HepG2 (cell line): ENCODE results near the gene MVP. TPM values are rescaled to one million over a fixed set of nuclear protein-coding genes. Genes with fewer than 3 reads are reported as not detected.

Experiments
- BCL6 ChIP-seq: IDR thresholded peaks from 2 replicates; pipeline ENCODE4 v1.6.1; 2016; ENCODE audit warnings: missing genetic modification reagents, missing compliant biosample characterization
- CC2D1A ChIP-seq: sonication (generic); formaldehyde crosslinking; IDR thresholded peaks from 2 replicates; pipeline ENCODE4 v1.8.1; 2023; ENCODE audit warnings: mild to moderate bottlenecking, missing genetic modification reagents
- FOXC1 ChIP-seq: sonication (generic); formaldehyde crosslinking; IDR thresholded peaks from 2 replicates; pipeline ENCODE4 v1.8.0; 2022; ENCODE audit warnings: mild to moderate bottlenecking, missing genetic modification reagents, borderline replicate concordance
- HOXA3 ChIP-seq: sonication (generic); formaldehyde crosslinking; IDR thresholded peaks from 2 replicates; pipeline ENCODE4 v1.5.0; 2020; ENCODE audit warnings: missing genetic modification reagents
- KAT2B ChIP-seq: fragments of 150-350 bp; IDR thresholded peaks from 2 replicates; pipeline ENCODE4 v1.6.1; 2014; ENCODE audit warnings: low read depth, low read length, borderline replicate concordance
- NCOA1 ChIP-seq: sonication (generic); formaldehyde crosslinking; IDR thresholded peaks from 2 replicates; pipeline ENCODE4 v1.9.0; 2021; ENCODE audit warnings: missing genetic modification reagents
- NCOR1 ChIP-seq: fragments of 200-600 bp; sonication (generic); IDR thresholded peaks from 2 replicates; pipeline ENCODE4 v1.7.0; 2017; ENCODE audit warnings: antibody characterized with exemption, low read length, borderline replicate concordance
- NR2F2 ChIP-seq: IDR thresholded peaks from 2 replicates; pipeline ENCODE4 v1.6.1; 2012; ENCODE audit warnings: low read depth, inconsistent platforms, borderline replicate concordance
- PAX8 ChIP-seq: sonication (generic); formaldehyde crosslinking; IDR thresholded peaks from 2 replicates; pipeline ENCODE4 v1.8.0; 2022; ENCODE audit warnings: mild to moderate bottlenecking, missing genetic modification reagents, borderline replicate concordance
- PHF5A ChIP-seq: IDR thresholded peaks from one replicate; pipeline ENCODE4 v1.6.1; 2018; ENCODE audit warnings: low read depth, missing genetic modification reagents; ENCODE audit not compliant: unreplicated experiment
- SAP130 ChIP-seq: IDR thresholded peaks from 2 replicates; pipeline ENCODE4 v1.6.1; 2016; ENCODE audit warnings: low read depth
- ZBTB7B ChIP-seq: sonication (generic); formaldehyde crosslinking; IDR thresholded peaks from 2 replicates; pipeline ENCODE4 v1.4.0; 2020; ENCODE audit warnings: missing genetic modification reagents
- ZC3H4 ChIP-seq: sonication (generic); formaldehyde crosslinking; IDR thresholded peaks from 2 replicates; pipeline ENCODE4 v1.4.0; 2020; ENCODE audit warnings: missing genetic modification reagents, borderline replicate concordance
- ZNF12 ChIP-seq: sonication (generic); formaldehyde crosslinking; IDR thresholded peaks from 2 replicates; pipeline ENCODE4 v1.5.0; 2020; ENCODE audit warnings: missing genetic modification reagents
- ZNF337 ChIP-seq: sonication (generic); formaldehyde crosslinking; IDR thresholded peaks from 2 replicates; pipeline ENCODE4 v1.5.1; 2020; ENCODE audit warnings: missing genetic modification reagents, low read depth, mild to moderate bottlenecking, borderline replicate concordance
- ZNF615 ChIP-seq: sonication (generic); formaldehyde crosslinking; IDR thresholded peaks from 2 replicates; pipeline ENCODE4 v1.5.0; 2020; ENCODE audit warnings: mild to moderate bottlenecking, missing genetic modification reagents, borderline replicate concordance
- ZNF644 ChIP-seq: IDR thresholded peaks from 2 replicates; pipeline ENCODE4 v1.6.1; 2016; ENCODE audit warnings: low read depth
- polyA plus RNA-seq, 8 experiments: library from polyadenylated mRNA; depleted of rRNA in 3 of 8; stranded (reverse) in 7 of 8; unstranded in 1 of 8; fragments of >200 nt; fragmentation: Illumina TruSeq in 4 of 8; extraction: Trizol in 4 of 8; gene quantifications; 2 replicates each; pipeline versions ENCODE4 v1.2.1 to v1.2.3, GENCODE V29; 2011 to 2016; ENCODE audit warnings: low read depth in 4 of 8, missing spikeins in 1 of 8, mixed read lengths in 1 of 8; ENCODE audit not compliant: insufficient read depth in 1 of 8
- total RNA-seq, 5 experiments: library from RNA; depleted of rRNA; stranded (reverse); fragments of >200 nt; fragmentation: Illumina TruSeq; extraction: Trizol; gene quantifications; 2 replicates each; pipeline ENCODE4 v1.2.3, GENCODE V29; 2016; ENCODE audit warnings: low read depth in 1 of 5
- TF ChIP-seq, protein P1 (sequence below): sonication (generic); formaldehyde crosslinking; IDR thresholded peaks from 2 replicates; pipeline ENCODE4 v1.9.0; 2021; ENCODE audit warnings: missing genetic modification reagents, mild to moderate bottlenecking, borderline replicate concordance
- TF ChIP-seq, protein P2 (sequence below): sonication (generic); formaldehyde crosslinking; IDR thresholded peaks from 2 replicates; pipeline ENCODE4 v1.8.0; 2022; ENCODE audit warnings: mild to moderate bottlenecking, missing genetic modification reagents, borderline replicate concordance
- TF ChIP-seq, protein P3 (sequence below): sonication (generic); formaldehyde crosslinking; IDR thresholded peaks from 2 replicates; pipeline ENCODE4 v1.4.0; 2020; ENCODE audit warnings: missing genetic modification reagents
- TF ChIP-seq, protein P4 (sequence below): IDR thresholded peaks from 2 replicates; pipeline ENCODE4 v1.6.1; 2012; ENCODE audit warnings: low read depth, low read length, improper control_type of control experiment

MVP gene
- total and polyA plus RNA-seq, 2 of the 13 experiments (the other 11 are each of a cell fraction or from before 2014, with no cell fraction given) = 22.9 to 43.5 TPM

DNA sequence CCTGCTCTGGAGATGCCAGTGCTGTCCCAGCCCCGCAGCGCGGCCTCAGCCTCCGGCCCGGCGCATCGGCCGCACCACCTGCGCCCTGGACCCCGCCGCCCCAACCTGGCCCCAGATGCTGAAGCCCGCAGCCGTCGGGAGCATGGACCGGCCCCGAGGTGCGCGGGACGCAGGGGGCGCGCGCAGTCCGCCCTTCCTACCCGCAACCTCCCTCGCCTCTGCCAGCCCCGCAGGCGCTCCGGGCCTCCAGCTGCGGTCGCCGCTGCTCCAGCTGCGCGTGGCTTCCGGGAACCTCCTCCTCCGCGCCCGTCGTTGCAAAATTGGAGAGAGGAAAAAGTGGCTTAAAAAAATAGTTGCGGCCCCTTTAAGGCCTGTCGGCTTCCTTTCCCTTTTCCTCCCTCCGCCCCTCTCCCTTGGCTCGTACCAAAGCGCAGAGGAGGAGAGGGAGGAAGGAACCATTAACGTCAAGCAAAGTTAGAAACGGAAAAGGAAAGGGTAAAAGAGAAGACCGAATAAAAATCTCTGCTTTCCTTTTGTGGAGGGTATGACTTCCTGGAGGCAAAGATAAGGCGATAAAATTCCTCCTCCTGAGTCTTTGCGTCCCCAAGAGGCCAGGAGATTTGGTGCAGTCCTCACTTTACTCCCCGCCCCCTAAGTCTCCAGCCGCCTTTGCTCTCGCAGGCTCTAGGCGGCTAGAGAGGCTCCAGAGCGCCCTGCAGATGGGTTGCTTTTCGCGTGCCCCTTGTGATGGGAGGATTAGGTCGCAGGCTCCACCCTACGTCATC is 42.8 kb downstream of the MVP start, which contains the start of gene CDIPT (continued):
- 0 out of 2 replicates have a peak, but pooled peaks have one; percentile 23 for TF ChIP-seq ZNF12 (CRISPR knock-in tag)
- no peak for TF ChIP-seq ZC3H4 (CRISPR knock-in tag)
- peak; percentile 37; the same call in 1 of the 2 replicates for TF ChIP-seq NCOR1
- TF ChIP-seq, protein P1, sequence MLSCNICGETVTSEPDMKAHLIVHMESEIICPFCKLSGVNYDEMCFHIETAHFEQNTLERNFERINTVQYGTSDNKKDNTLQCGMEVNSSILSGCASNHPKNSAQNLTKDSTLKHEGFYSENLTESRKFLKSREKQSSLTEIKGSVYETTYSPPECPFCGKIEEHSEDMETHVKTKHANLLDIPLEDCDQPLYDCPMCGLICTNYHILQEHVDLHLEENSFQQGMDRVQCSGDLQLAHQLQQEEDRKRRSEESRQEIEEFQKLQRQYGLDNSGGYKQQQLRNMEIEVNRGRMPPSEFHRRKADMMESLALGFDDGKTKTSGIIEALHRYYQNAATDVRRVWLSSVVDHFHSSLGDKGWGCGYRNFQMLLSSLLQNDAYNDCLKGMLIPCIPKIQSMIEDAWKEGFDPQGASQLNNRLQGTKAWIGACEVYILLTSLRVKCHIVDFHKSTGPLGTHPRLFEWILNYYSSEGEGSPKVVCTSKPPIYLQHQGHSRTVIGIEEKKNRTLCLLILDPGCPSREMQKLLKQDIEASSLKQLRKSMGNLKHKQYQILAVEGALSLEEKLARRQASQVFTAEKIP = no peak
- TF ChIP-seq ZBTB7B (CRISPR knock-in tag) = peak; percentile 61; the same call in 1 of the 2 replicates
- peak; percentile 40 for TF ChIP-seq BCL6 (CRISPR knock-in tag)
- TF ChIP-seq KAT2B = no peak
- TF ChIP-seq, protein P2, sequence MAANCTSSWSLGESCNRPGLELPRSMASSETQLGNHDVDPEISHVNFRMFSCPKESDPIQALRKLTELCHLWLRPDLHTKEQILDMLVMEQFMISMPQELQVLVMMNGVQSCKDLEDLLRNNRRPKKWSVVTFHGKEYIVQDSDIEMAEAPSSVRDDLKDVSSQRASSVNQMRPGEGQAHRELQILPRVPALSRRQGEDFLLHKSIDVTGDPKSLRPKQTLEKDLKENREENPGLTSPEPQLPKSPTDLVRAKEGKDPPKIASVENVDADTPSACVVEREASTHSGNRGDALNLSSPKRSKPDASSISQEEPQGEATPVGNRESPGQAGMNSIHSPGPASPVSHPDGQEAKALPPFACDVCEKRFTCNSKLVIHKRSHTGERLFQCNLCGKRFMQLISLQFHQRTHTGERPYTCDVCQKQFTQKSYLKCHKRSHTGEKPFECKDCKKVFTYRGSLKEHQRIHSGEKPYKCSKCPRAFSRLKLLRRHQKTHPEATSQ (CRISPR knock-in tag) = peak; percentile 79; the same call in 1 of the 2 replicates
- no peak for TF ChIP-seq CC2D1A (CRISPR knock-in tag)
- TF ChIP-seq NCOA1 (CRISPR knock-in tag) = 0 out of 2 replicates have a peak, but pooled peaks have one; percentile 21
- TF ChIP-seq, protein P3, sequence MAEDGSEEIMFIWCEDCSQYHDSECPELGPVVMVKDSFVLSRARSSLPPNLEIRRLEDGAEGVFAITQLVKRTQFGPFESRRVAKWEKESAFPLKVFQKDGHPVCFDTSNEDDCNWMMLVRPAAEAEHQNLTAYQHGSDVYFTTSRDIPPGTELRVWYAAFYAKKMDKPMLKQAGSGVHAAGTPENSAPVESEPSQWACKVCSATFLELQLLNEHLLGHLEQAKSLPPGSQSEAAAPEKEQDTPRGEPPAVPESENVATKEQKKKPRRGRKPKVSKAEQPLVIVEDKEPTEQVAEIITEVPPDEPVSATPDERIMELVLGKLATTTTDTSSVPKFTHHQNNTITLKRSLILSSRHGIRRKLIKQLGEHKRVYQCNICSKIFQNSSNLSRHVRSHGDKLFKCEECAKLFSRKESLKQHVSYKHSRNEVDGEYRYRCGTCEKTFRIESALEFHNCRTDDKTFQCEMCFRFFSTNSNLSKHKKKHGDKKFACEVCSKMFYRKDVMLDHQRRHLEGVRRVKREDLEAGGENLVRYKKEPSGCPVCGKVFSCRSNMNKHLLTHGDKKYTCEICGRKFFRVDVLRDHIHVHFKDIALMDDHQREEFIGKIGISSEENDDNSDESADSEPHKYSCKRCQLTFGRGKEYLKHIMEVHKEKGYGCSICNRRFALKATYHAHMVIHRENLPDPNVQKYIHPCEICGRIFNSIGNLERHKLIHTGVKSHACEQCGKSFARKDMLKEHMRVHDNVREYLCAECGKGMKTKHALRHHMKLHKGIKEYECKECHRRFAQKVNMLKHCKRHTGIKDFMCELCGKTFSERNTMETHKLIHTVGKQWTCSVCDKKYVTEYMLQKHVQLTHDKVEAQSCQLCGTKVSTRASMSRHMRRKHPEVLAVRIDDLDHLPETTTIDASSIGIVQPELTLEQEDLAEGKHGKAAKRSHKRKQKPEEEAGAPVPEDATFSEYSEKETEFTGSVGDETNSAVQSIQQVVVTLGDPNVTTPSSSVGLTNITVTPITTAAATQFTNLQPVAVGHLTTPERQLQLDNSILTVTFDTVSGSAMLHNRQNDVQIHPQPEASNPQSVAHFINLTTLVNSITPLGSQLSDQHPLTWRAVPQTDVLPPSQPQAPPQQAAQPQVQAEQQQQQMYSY = no peak
- no peak for TF ChIP-seq PAX8 (CRISPR knock-in tag)
- TF ChIP-seq FOXC1 (CRISPR knock-in tag) = no peak
- TF ChIP-seq ZNF644 (CRISPR knock-in tag) = no peak
- peak; percentile 91 for TF ChIP-seq SAP130 (CRISPR knock-in tag)
- TF ChIP-seq ZNF615 (CRISPR knock-in tag) = peak; percentile 86
- peak; percentile 72; the same call in 1 of the 2 replicates for TF ChIP-seq NR2F2
- TF ChIP-seq, protein P4, sequence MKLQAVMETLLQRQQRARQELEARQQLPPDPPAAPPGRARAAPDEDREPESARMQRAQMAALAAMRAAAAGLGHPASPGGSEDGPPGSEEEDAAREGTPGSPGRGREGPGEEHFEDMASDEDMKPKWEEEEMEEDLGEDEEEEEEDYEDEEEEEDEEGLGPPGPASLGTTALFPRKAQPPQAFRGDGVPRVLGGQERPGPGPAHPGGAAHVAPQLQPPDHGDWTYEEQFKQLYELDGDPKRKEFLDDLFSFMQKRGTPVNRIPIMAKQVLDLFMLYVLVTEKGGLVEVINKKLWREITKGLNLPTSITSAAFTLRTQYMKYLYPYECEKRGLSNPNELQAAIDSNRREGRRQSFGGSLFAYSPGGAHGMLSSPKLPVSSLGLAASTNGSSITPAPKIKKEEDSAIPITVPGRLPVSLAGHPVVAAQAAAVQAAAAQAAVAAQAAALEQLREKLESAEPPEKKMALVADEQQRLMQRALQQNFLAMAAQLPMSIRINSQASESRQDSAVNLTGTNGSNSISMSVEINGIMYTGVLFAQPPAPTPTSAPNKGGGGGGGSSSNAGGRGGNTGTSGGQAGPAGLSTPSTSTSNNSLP = no peak; the same call in 1 of the 2 replicates
- peak; percentile 85 for TF ChIP-seq PHF5A (CRISPR knock-in tag)
- peak; percentile 87 for TF ChIP-seq HOXA3
- TF ChIP-seq ZNF337 = no peak
